GM23338 (cell line): Measurements from ENCODE around the gene MYH6. TPM values are rescaled to one million over a fixed set of nuclear protein-coding genes. Genes with fewer than 3 reads are reported as not detected.

ENCODE experiments used
- ATAC-seq: fragments of 200-7000 bp; cut with Tn5 transposase; 3 replicates; pipeline ENCODE4 v1.9.1; 2020
- DNase-seq: peaks from one replicate; pipeline ENCODE4 v3.0.0-alpha.2; 2015; ENCODE audit warnings: low spot score
- H2AFZ ChIP-seq: fragments of 200-600 bp; sonication (generic); 2 replicates; pipeline ENCODE4 v1.8.0; 2016; ENCODE audit warnings: antibody characterized with exemption, mild to moderate bottlenecking, moderate library complexity
- H3F3A ChIP-seq: fragments of 200-600 bp; sonication (generic); replicated peaks from 2 replicates; pipeline ENCODE4 v1.8.0; 2017; ENCODE audit warnings: antibody characterized with exemption, mixed run types, low read depth
- H3K27ac ChIP-seq: fragments of 200-600 bp; sonication (generic); 2 replicates; pipeline ENCODE4 v1.6.1; 2016; ENCODE audit warnings: low read depth
- H3K27me3 ChIP-seq: fragments of 200-600 bp; sonication (generic); 2 replicates; pipeline ENCODE4 v1.8.0; 2016; ENCODE audit warnings: mild to moderate bottlenecking, mixed run types, moderate library complexity; ENCODE audit not compliant: insufficient read depth
- H3K36me3 ChIP-seq: fragments of 200-600 bp; sonication (generic); 2 replicates; pipeline ENCODE4 v1.8.0; 2016; ENCODE audit warnings: mild to moderate bottlenecking; ENCODE audit not compliant: insufficient read depth
- H3K4me1 ChIP-seq: fragments of 200-600 bp; sonication (generic); 2 replicates; pipeline ENCODE4 v1.8.0; 2016; ENCODE audit warnings: mild to moderate bottlenecking, moderate library complexity; ENCODE audit not compliant: insufficient read depth
- H3K4me2 ChIP-seq: fragments of 200-600 bp; sonication (generic); 2 replicates; pipeline ENCODE4 v1.7.1; 2017; ENCODE audit warnings: mixed run types
- H3K4me3 ChIP-seq: fragments of 200-600 bp; sonication (generic); 2 replicates; pipeline ENCODE4 v1.6.1; 2016; ENCODE audit warnings: mixed run types
- H3K79me2 ChIP-seq: fragments of 200-600 bp; sonication (generic); replicated peaks from 2 replicates; pipeline ENCODE4 v1.8.0; 2017; ENCODE audit warnings: mild to moderate bottlenecking; ENCODE audit not compliant: insufficient read depth
- H3K9me2 ChIP-seq: fragments of 200-600 bp; sonication (generic); 2 replicates; pipeline ENCODE4 v1.8.0; 2017; ENCODE audit not compliant: insufficient read depth
- H4K20me1 ChIP-seq: fragments of 200-600 bp; sonication (generic); replicated peaks from 2 replicates; pipeline ENCODE4 v1.8.0; 2017; ENCODE audit warnings: mild to moderate bottlenecking; ENCODE audit not compliant: insufficient read depth
- H3K27ac Mint-ChIP-seq: 2 replicates; pipeline ENCODE4 v1.8.0; 2020; ENCODE audit warnings: inconsistent platforms, mild to moderate bottlenecking, moderate library complexity, mixed read lengths
- H3K27me3 Mint-ChIP-seq: 3 replicates; pipeline ENCODE4 v1.8.0; 2022; ENCODE audit warnings: low read depth, mild to moderate bottlenecking, moderate library complexity, mixed read lengths, inconsistent platforms; ENCODE audit not compliant: insufficient read depth, poor library complexity
- H3K36me3 Mint-ChIP-seq: 3 replicates; pipeline ENCODE4 v1.8.0; 2021; ENCODE audit warnings: low read depth, mild to moderate bottlenecking, inconsistent platforms, moderate library complexity, mixed read lengths
- H3K4me1 Mint-ChIP-seq: 3 replicates; pipeline ENCODE4 v1.8.0; 2020; ENCODE audit warnings: mild to moderate bottlenecking, inconsistent platforms, mixed read lengths
- H3K4me3 Mint-ChIP-seq: 3 replicates; pipeline ENCODE4 v1.8.0; 2021; ENCODE audit warnings: moderate library complexity, mild to moderate bottlenecking, inconsistent platforms, mixed read lengths
- H3K9me3 Mint-ChIP-seq: 3 replicates; pipeline ENCODE4 v1.8.0; 2020; ENCODE audit warnings: moderate library complexity, mild to moderate bottlenecking, inconsistent platforms, mixed read lengths
- ETS1 ChIP-seq: IDR thresholded peaks from 2 replicates; pipeline ENCODE4 v1.6.1; 2016; ENCODE audit warnings: antibody characterized with exemption
- NANOG ChIP-seq: IDR thresholded peaks from 2 replicates; pipeline ENCODE4 v1.6.1; 2016; ENCODE audit warnings: antibody characterized with exemption, borderline replicate concordance
- POLR2AphosphoS5 ChIP-seq: IDR thresholded peaks from 2 replicates; pipeline ENCODE4 v1.6.1; 2016; ENCODE audit warnings: antibody characterized with exemption, low read depth
- REST ChIP-seq: IDR thresholded peaks from one replicate; pipeline ENCODE4 v1.6.1; 2018; ENCODE audit warnings: antibody characterized with exemption; ENCODE audit not compliant: unreplicated experiment
- ZNF114 ChIP-seq: fragments of 250-450 bp; sonication (Bioruptor Pico); IDR thresholded peaks from 2 replicates; pipeline ENCODE4 v1.5.0; 2020; ENCODE audit warnings: mild to moderate bottlenecking, moderate library complexity
- ZNF331 ChIP-seq: fragments of 250-450 bp; sonication (Bioruptor Pico); IDR thresholded peaks from 2 replicates; pipeline ENCODE4 v1.5.0; 2020; ENCODE audit warnings: low read depth, mild to moderate bottlenecking, moderate library complexity
- polyA plus RNA-seq: library from polyadenylated mRNA; unstranded; fragments of >200 nt; fragmentation: Nextera tagmentation; extraction: Ambion mirVana; gene quantifications from 2 replicates; pipeline ENCODE4 v1.2.1, GENCODE V29; 2016
- total RNA-seq: library from RNA; depleted of rRNA; stranded (reverse); fragments of >200 nt; shearing (Covaris generic); gene quantifications from 2 replicates; pipeline ENCODE4 v1.2.3, GENCODE V29; 2014

MYH6 gene
- total and polyA plus RNA-seq, 2 experiments from 2014 or later, result 0.03 to 0.10 TPM

GRCh38 chr14:23409475-23409874 is 1.4 kb upstream of the MYH6 start:
- H3K4me2 ChIP-seq, result no peak overlapping the region
- no peaks in the 10 kb centered on the region for H3F3A ChIP-seq
- H4K20me1 ChIP-seq, result no peaks in the 10 kb centered on the region
- no peak overlapping the region for H3K27ac ChIP-seq
- Mint-ChIP-seq H3K4me3 (no peak overlapping the region), H3K27me3 (peaks cover 25% of the 10 kb centered on the region), H3K9me3 (no peaks in the 10 kb centered on the region; the same call in 2 of the 3 replicates), H3K4me1 (peaks cover 3% of the 10 kb centered on the region; the same call in 2 of the 3 replicates), H3K36me3 (no peaks in the 10 kb centered on the region; the same call in 2 of the 3 replicates), H3K27ac (no peak overlapping the region)
- no peak for TF ChIP-seq ZNF114 (CRISPR knock-in tag)
- no peak for TF ChIP-seq NANOG
- no peak for TF ChIP-seq POLR2AphosphoS5
- no peak for TF ChIP-seq ZNF331 (CRISPR knock-in tag)
- no peak for TF ChIP-seq ETS1
- TF ChIP-seq REST, result no peak
- no peak overlapping the region for H3K4me3 ChIP-seq
- DNase-seq (no peak), ATAC-seq (no peak)
- no peaks in the 10 kb centered on the region for H3K79me2 ChIP-seq
- no peaks in the 10 kb centered on the region for H3K27me3 ChIP-seq
- H3K36me3 ChIP-seq, result no peaks in the 10 kb centered on the region
- H3K4me1 ChIP-seq, result no peaks in the 10 kb centered on the region
- no peak overlapping the region for H2AFZ ChIP-seq
- no peaks in the 10 kb centered on the region for H3K9me2 ChIP-seq

GRCh38 chr14:23408307-23408630 is 196 bp upstream of the MYH6 start:
- Histone ChIP-seq H3K36me3 (no peaks in the 10 kb centered on the region), H3F3A (no peaks in the 10 kb centered on the region), H3K9me2 (no peaks in the 10 kb centered on the region), H3K4me2 (no peak overlapping the region), H3K4me1 (no peaks in the 10 kb centered on the region), H3K27ac (no peak overlapping the region), H4K20me1 (no peaks in the 10 kb centered on the region), H3K27me3 (no peaks in the 10 kb centered on the region), H3K79me2 (no peaks in the 10 kb centered on the region), H3K4me3 (no peak overlapping the region), H2AFZ (no peak overlapping the region)
- no peak for TF ChIP-seq ZNF331 (CRISPR knock-in tag)
- no peak for DNase-seq
- no peaks in the 10 kb centered on the region; the same call in 2 of the 3 replicates for H3K9me3 Mint-ChIP-seq
- no peak overlapping the region for H3K27ac Mint-ChIP-seq
- H3K27me3 Mint-ChIP-seq, result peaks cover 24% of the 10 kb centered on the region
- no peaks in the 10 kb centered on the region; the same call in 2 of the 3 replicates for H3K36me3 Mint-ChIP-seq
- H3K4me1 Mint-ChIP-seq, result peaks cover 3% of the 10 kb centered on the region; the same call in 2 of the 3 replicates
- no peak overlapping the region for H3K4me3 Mint-ChIP-seq
- ATAC-seq, result no peak; the same call in 2 of the 3 replicates
